ENCODE results near the gene CCDC88C. TPM values are rescaled to one million over a fixed set of nuclear protein-coding genes. Genes with fewer than 3 reads are reported as not detected.
A peak's percentile ranks its signal among the peaks of the same experiment; 100 is the strongest.

The CCDC88C gene
- total and polyA plus RNA-seq, 4 donors: 16.5 to 66.0 (median 32.1) TPM

DNA sequence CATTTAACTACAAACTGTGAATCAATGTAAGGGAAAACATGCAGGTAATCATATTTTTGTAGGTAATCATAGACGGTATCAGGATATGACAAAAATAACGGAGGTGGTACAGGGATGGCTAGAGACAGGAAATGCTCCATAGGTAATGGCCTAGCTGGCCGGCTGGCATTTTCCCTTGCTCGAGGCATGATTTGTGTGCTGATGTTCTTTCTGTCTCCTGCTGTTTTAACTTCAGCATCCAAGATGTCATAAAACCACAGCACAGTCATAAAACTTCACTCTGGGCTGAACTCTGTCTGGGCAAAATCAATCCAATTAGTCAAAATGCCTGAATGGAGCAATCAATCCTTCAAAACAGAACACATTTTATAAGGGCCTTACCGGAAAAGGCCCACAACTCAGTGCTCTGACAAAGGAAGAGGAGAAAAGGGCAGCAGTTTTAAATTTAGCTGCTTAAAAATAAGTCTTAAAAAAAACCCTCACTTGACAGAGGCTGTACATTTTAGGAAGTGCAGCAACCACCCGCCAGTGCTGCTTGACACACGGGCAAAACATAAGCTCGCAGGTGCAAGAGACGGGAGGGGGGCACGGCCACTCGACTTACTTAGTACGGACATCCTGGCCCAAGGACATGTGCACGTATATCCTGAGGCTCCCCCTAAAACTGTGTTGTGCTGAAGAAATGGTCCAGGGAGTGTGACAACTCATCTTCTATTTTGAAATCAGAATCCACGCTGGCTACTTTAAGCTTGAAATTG lies 132.7 kb downstream of the CCDC88C start:
- no peak for DNase-seq
- Histone ChIP-seq H3K27me3 (ENCODE audit: control insufficient read depth in 3 of 3, insufficient read depth in 3 of 3, low read length in 2 of 3) (no peaks in the 10 kb centered on the region), H3K4me3 (no peak overlapping the region), H3K4me1 (ENCODE audit: control insufficient read depth in 5 of 5, insufficient read depth in 5 of 5, low read length in 5 of 5) (no peaks in the 10 kb centered on the region), H3K27ac (ENCODE audit: low read depth in 1 of 2, low read length in 1 of 2) (no peak overlapping the region), H3K9ac (ENCODE audit: insufficient read depth in 1 of 2, low read length in 2 of 2) (no peak overlapping the region), H3K9me3 (ENCODE audit: control insufficient read depth in 4 of 4, insufficient read depth in 3 of 4, low read length in 3 of 4) (no peaks in the 10 kb centered on the region), H3K36me3 (ENCODE audit: control insufficient read depth in 4 of 4, insufficient read depth in 4 of 4, low read length in 4 of 4) (peaks cover 0 to 15% (median 3%) of the 10 kb centered on the region in 4 donors)
- TF ChIP-seq, protein P1, sequence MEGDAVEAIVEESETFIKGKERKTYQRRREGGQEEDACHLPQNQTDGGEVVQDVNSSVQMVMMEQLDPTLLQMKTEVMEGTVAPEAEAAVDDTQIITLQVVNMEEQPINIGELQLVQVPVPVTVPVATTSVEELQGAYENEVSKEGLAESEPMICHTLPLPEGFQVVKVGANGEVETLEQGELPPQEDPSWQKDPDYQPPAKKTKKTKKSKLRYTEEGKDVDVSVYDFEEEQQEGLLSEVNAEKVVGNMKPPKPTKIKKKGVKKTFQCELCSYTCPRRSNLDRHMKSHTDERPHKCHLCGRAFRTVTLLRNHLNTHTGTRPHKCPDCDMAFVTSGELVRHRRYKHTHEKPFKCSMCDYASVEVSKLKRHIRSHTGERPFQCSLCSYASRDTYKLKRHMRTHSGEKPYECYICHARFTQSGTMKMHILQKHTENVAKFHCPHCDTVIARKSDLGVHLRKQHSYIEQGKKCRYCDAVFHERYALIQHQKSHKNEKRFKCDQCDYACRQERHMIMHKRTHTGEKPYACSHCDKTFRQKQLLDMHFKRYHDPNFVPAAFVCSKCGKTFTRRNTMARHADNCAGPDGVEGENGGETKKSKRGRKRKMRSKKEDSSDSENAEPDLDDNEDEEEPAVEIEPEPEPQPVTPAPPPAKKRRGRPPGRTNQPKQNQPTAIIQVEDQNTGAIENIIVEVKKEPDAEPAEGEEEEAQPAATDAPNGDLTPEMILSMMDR (IDR thresholded peaks at IDR 0.05; ENCODE audit: control extremely low read depth, extremely low read depth): no peak
- WGBS, 2 donors: 79 to 88% methylated on average over 14 of the region's 14 CpGs
- ATAC-seq (ENCODE audit: insufficient read depth, low FRiP score): no peak

DNA sequence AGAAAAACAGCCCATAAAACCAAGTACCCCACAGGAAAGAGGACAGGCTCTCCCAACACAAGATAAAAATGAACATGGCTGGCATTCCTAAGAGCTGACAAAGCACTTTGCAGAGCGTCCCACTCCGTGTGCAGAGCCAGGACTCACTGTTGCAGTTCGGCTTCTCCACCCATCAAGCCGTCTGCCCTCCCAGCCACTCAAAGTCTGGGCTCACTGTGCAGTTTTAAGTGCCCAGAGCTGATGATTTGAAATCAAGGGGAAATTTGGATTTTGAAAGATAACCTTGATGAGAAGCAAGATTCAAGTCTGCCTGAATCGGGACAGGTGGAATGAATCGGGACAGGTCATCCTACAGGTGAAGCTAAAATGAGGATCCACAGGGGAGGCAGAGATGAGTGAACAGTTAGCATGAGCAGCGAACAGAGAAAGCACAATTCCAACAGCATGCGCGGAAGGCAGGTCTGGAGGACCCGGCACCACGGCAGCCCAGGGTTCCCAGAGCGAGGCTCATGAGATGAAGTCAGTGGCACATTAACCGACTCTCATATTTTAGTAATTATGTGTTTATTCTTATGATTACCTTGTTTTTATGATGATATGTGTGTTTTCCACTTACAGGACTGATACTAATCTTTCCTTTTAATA lies 133.4 kb downstream of the CCDC88C start:
- H3K36me3 ChIP-seq (ENCODE audit: control insufficient read depth in 4 of 4, insufficient read depth in 4 of 4, low read length in 4 of 4): peaks cover 0 to 20% (median 3%) of the 10 kb centered on the region in 4 donors
- ATAC-seq (ENCODE audit: insufficient read depth, low FRiP score): no peak

DNA sequence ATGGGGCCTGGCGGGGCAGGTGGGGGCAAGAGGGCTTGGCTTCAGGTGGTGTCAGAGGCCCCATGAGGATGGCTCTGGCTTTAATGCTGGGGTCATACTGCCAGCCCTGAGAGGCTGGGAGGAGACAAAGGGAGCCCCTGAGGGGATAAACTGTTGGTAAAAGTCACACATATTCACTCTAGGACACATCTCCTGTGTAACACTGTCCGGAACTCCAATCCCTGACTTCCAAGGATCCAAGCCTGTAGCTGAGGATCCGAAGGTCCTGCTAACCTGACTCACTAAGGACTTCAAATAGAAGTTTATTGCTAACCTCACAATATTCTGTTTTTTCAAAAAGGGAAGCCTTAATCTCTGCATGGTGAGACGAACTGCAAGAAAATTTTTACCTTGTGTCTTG lies 134.0 kb downstream of the CCDC88C start:
- H3K4me3 ChIP-seq: no peak overlapping the region
- TF ChIP-seq, protein P1 (IDR thresholded peaks at IDR 0.05; ENCODE audit: control extremely low read depth, extremely low read depth): no peak
- no peaks in the 10 kb centered on the region for H3K27me3 ChIP-seq (ENCODE audit: control insufficient read depth in 3 of 3, insufficient read depth in 3 of 3, low read length in 2 of 3)
- H3K27ac ChIP-seq (ENCODE audit: low read depth in 1 of 2, low read length in 1 of 2): no peak overlapping the region
- peaks cover 0 to 17% (median 3%) of the 10 kb centered on the region in 4 donors for H3K36me3 ChIP-seq (ENCODE audit: control insufficient read depth in 4 of 4, insufficient read depth in 4 of 4, low read length in 4 of 4)
- ATAC-seq (ENCODE audit: insufficient read depth, low FRiP score): no peak
- no peaks in the 10 kb centered on the region for H3K4me1 ChIP-seq (ENCODE audit: control insufficient read depth in 5 of 5, insufficient read depth in 5 of 5, low read length in 5 of 5)
- no peak overlapping the region for H3K9ac ChIP-seq (ENCODE audit: insufficient read depth in 1 of 2, low read length in 2 of 2)
- WGBS, 2 donors: 94 to 96% methylated on average over 4 of the region's 4 CpGs
- no peaks in the 10 kb centered on the region for H3K9me3 ChIP-seq (ENCODE audit: control insufficient read depth in 4 of 4, insufficient read depth in 3 of 4, low read length in 3 of 4)
- no peak for DNase-seq

More for the DNA sequence above, 133.4 kb downstream of the CCDC88C start:
- TF ChIP-seq, protein P1 (IDR thresholded peaks at IDR 0.05; ENCODE audit: control extremely low read depth, extremely low read depth): no peak
- no peak overlapping the region for H3K9ac ChIP-seq (ENCODE audit: insufficient read depth in 1 of 2, low read length in 2 of 2)
- H3K4me1 ChIP-seq (ENCODE audit: control insufficient read depth in 5 of 5, insufficient read depth in 5 of 5, low read length in 5 of 5): no peaks in the 10 kb centered on the region
- no peaks in the 10 kb centered on the region for H3K27me3 ChIP-seq (ENCODE audit: control insufficient read depth in 3 of 3, insufficient read depth in 3 of 3, low read length in 2 of 3)
- peak in 2 of 3 donors; percentile 20 to 31 for DNase-seq
- 89 to 94% methylated on average over 13 of the region's 13 CpGs for WGBS, 2 donors
- H3K27ac ChIP-seq (ENCODE audit: low read depth in 1 of 2, low read length in 1 of 2): no peak overlapping the region
- no peaks in the 10 kb centered on the region for H3K9me3 ChIP-seq (ENCODE audit: control insufficient read depth in 4 of 4, insufficient read depth in 3 of 4, low read length in 3 of 4)
- no peak overlapping the region for H3K4me3 ChIP-seq

All from lung (tissue), 12 donors.